ENCODE results near the gene GINS1.

Gene GINS1

DNA sequence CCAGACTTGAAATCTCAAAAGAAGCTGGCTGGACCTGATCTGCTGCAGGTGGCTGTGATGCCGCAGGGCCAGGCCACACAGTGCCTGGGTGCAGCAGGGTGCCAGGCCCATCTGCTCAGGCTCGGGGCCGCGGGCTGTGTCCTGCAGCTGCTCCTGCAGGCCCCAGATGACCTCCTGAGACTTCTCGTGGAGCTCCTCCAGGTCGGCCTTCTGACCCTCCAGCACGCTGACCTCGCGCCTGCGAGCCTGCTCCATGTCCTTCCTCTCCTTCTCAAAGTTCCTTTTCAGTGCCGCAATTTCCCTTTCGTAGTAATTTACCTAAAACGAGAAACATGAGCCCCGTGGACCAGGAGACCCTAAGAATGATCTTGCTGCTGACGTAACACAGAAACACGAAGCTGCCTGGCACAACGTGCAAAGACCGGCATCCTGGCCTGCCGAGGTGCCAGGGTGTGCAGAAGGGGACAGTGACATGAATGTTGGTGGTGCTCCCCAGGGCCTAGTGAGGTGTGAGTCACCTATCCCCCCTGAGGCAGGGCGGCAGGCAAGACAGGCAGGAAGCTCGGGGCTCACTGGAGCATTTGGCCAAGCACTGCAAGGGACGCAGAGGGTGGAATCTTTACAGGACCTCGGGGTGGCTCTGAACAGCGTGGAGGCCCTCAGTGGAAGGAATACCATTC, 71.6 kb downstream of the GINS1 start:
- DNase-seq: no peak

DNA sequence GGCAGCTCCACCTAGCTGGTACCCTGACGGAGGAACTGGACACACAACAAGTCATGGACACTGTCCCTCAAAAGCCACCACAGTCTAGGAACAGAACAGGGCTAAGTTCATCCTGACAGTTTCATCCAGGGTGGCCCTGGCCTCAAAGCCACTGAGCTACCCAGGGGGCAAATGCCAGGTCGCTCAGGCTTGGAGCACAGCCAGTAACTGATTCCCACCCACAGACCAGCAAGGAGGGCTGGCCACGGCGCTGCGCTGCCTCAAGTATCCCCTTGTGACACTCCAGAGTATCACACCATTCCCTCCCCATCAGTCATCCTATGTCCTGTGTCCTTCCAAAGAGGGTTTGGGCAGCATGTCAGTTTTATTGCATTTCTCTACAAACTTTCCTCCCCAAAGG, 72.2 kb downstream of the GINS1 start:
- DNase-seq: no peak

DNA sequence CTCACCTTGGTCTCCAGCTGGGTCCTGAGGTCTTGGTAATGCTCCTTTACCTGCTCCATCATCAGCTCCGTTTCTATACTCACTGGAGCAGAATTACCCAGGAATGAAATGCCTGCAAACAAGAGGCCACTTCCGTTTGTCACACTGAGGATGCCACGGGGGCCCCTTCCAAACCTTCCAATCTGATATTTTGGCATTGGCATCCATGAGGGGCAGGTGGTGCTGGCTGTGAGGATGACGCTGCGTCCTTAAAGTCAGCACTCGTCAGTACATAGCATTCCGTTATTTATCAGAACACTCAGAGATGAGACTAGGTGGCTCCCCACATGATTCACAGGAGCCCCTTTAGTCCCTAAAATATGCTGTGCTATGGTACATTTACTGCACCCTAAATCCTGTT, 72.7 kb downstream of the GINS1 start:
- DNase-seq: no peak

DNA sequence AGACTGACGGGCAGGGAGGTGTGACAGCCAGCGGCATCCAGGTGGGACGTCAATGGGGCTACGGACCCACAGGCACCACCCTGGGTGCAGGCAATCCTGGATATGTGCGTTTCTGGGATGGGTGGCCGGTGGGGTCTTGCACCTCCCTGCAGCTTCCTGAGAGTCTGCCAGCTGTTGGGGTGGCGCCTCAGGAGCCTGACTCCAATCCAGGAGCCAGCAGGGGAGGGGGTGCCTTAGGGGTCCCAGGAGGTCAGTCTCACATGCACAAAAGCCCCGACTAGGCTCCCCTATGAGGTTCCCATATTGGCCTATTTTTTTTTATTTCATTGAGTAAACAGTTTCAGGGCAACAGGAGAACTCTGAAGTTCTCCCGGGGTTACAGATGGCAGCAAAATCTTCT, 73.3 kb downstream of the GINS1 start:
- no peak for DNase-seq

DNA sequence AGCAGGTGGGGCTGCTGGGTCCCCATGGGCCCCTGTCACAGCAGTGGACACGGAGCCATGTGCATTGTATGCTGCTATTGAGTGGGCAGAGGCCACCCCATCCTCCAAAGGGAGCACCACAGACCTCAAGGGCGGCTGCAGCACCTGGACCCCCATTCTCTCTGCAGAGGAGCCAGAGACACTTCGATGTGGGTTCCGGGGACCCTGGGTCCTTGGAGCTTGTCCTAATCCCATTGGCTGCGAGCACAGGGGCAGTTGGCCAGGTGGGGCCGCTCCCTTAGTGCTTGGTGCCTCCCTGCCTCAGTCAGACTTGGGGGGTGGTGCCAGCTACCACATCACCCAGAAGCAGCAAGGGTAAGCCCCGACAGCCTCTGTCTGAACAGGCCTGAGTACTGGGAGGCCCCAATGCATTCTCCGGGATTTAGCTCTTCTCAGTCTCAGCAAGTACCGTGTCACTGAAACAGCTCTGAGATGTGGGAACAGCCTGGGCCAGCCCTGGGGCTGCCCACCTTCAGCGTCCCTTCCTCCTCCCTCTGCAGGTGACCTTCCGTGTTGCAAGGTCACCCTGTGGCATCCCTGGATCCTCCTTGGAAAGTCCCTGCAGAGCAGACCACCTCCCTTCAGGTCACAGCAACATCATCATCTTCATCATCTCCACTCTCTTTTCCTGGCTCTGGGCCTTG, 73.9 kb downstream of the GINS1 start:
- no peak for DNase-seq

DNA sequence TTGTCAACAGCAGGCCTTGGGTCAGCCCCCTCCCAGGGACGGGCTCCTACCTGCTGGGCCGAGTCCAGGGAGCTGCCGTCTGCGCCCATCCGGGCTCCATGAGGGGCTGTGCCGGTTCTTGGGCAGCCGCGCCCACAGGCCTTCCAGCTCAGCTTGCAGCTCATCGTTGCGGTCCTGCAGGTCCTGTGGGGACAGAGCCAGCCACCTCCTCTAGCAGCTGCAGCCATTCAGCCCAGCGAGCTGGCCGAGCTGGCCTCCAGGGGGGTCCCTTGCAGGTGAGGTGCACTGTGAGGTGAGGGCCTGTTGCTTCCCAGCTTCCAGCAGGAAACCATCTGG, 74.4 kb downstream of the GINS1 start:
- no peak for DNase-seq

DNA sequence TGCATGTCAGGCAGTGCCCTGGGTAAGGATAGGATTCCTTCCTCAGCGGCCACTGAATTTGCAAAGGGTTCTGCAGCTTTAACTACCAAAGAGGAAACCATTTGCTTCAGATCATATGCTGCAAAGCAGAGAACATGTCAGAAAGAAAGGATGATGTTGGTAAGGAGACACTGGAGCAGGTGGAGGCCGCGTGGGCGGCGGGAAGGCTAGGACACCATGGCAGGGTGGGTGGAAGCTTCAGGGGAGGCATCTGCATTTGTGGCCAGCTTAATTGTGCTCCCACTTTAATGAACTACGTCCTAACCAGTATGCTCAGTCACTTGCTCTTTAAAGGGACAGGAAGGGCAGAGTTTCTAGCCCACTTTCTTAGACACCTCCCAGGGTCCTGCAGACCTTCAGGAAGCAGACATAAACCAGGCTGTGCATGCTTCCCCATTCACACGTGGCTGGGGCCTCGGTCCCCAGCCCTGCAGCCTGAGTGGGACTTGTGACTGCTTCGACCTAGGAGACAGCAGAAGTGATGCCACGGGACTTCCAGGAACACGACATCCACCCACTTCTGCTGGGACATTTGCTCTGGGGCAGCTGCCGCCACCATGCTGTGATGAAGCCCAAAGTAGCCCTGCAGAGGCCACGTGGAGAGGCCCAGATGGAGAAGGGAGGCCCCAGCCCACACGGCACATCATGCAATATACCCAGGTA, 76.1 kb downstream of the GINS1 start:
- no peak for DNase-seq

DNA sequence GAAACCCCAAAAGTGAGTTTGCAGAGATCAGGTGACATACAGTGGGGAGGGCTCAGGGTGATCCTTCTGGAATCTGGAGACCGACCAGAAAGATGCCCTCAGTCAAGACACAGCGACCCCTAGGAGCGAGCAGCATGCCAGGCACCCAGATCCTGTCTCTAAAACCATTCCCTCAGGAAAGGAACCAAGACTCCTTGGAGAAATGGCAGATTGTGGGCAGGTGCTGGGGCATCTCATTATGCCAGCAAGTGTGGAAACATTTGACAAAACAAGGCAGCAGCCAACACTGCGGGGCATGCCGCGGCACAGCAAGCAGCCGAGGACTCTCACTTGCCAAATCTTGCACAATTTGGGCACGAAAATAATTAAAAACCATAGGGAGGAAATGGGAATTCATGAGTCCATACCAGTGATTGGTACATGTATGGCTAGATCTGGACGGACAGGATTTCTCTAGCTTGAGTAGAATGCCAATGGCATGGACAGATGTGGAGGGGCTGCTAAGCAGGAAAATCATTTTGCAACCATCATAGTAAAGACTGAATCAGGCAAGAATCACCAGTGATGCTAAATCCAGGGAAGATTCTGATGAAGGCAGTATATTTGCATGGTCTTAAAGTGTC, 76.9 kb downstream of the GINS1 start:
- DNase-seq: no peak

DNA sequence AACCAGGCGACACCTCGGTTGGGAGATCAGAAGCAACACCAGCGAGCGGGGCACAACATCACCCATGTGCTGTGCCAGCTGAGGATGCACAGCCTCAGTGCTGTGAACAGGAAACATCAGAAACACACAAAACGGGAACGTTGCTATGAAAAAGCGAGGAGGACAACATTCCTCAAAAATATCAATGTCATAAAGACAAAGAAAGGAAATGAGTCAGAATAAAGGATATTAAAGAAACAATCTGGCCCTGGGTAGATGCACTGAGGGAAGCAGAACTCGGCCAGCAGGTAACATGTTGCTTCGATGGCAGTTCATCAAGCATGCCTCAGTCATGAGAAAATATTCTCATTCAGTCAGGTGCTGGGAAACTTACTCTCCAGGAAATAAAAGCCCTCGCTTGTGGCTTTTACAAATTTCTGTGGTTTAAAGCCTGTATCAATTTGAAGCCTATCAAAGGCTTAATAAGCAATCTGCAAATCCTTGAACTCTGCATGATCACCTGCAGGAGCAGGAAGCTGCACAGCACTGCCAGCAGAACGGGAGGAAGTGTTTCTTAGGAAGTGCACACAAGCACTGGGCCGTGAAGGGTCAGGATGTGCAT, 77.5 kb downstream of the GINS1 start:
- no peak for DNase-seq

DNA sequence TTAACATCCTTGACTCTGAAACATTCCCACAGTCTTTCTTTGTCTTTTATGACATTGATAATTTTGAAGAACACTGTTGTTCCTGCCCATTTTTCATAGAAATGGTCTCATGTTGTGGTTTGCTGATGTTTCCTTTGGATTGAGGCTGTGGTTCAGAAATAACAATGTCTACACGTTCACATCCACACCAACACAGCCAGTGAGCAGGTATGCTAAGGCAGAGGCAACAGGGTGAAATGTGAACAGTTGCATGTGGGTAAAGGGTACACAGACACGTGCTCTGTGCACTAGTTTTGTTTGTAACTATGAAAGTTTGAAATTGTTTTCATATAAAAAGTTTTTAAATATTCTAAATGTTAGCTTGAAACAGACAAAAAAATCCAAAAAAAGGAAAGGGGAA, 78.4 kb downstream of the GINS1 start:
- DNase-seq: no peak

DNA sequence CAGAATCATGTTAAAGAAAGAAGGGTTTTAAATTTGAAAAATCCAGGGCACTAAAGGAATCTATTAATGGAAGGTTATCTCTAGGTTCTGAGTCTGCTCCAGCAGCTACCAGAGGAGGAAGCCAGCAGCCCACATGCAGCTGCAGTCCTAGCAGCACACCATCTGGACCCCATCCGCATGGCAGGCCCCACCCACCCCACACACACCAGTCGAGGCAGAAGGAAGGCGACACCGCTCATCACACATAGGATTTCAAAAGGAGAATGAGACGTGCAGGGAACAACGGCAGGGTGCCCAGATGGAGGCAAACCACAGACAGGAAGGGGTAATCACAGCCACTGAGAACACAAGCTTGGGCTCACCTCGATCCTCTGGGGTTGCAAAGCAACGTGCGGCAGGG, 78.9 kb downstream of the GINS1 start:
- DNase-seq: no peak

DNA sequence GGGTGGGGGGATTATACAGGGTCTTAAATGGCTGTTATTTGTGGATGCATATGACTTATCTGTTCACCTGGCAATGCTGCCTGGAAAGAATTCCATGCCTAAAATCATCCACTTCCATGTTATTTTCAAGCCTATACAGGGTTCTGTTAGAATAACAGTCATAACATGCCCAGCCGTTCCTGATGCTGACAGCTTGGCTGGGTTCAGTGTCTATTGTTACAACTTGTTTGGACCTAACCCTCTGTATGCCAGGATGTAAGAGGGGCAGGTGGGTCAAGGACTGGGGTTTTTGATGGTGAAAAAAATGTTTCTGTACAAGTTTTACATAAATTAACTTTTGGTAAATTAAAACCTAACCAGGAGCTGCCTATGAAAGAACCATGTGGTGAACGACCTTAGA, 79.8 kb downstream of the GINS1 start:
- no peak for DNase-seq

DNA sequence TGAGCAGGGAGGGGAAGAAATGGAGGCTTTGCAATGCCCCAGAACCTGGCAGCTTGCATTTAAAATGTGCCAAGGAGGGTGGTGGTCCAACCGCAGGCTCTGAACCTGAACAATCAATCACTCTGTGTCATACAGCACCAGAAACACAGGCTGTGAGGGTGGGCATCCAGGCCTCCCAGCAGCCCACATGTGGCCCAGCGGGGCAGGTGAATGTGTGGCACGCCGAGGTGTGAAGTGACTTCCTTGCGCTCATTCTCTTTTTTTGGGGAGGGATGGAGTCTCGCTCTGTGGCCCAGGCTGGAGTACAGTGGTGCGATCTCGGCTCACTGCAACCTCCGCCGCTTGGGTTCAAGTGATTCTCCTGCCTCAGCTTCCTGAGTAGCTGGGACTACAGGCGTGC, 80.5 kb downstream of the GINS1 start:
- no peak for DNase-seq

DNA sequence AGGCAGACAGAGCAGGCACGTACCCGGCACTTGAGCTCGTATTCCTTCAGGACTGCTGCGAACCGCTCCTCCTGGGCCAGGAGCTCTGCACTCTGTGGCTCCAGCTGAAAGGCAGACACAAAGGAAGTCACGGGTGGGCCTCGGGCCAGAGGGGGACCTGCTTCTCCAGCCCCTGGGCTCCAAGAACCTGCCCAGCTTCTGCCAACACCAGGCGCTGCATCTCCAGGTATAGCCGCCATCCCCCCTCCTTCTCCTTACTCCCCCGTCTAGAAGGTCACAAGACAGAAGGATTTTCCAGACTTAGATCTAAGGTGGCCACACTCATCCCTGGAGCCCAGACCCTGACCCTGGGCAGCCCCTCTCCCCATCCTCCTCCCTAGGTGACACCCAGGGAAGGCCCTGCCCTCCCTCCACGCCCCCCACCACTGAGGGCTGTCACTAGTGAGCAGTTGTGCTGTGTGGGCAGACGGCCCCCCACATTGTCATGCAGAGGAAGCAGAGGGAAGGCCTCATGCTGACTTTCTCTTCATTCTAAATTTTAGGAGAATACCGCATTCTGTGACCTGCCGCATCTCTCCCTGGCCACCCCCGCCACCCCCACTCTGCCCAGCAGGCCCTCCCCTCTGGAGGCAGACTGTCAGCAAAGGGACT, 81.9 kb downstream of the GINS1 start:
- no peak for DNase-seq

DNA sequence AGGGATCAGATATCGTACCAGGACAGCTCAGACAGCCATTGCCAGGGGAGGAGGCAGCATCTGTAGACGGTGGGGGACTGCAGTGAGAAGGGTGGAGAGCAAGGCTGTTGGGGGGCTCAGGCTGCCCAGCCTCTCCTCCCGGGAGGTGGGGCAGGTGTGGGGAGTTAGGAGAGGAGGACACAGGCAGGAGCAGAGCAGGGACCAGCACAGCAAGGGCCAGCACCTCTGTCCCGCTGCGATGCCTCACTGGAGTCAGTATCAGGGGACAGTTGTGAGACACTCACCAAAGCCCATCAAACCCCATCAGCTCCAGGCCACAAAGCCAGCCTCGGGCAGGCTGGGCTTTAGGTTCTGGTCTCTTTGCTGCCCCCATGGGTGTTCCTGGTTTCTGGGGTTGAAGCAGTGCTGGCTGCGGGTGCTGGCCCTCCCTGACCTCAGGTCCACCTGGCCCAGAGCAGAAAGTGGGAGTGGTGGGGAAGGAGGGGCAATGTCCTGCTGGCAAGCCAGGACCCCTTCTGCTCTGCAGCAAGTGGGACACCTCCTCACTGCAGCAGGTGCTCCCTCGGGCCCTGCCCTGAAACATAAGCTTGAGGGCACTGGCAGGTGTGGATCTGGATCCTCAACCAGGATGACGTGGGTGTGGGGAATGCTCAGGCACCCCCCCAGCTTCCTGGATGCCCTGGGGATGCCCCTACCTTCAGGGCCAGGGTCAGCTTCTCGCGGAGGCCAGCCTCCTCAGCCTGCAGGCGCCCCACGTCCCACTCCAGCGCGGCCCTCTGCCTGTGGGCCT, 83.4 kb downstream of the GINS1 start:
- no peak for DNase-seq

DNA sequence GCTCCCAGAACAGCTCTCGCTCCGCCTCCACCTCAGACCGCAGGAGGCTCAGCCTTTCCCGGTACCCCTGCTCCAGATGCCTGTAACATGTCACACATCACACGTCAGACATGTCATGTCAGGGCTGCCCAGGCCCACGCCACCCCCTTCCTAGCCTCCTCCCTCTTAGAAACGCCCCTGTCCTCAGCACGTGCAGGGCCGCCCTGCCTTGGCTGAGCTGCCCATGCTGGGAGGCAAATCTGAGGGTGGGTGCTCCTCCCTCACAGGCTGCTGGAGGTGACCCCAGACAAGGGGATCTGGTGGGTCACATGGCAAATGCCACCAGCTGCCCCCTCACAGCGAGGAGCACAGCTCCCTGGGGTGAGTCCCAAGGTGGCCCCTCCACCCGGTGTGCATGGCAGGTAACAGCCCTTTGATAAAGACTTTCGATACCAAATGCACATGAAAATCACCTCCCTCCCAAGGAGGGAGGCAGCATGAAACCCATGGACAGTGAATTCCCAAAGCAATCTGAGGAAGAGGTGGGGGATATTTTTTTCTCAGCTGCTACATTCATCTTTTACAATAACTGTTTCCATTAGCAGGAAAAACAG, 84.1 kb downstream of the GINS1 start:
- no peak for DNase-seq

DNA sequence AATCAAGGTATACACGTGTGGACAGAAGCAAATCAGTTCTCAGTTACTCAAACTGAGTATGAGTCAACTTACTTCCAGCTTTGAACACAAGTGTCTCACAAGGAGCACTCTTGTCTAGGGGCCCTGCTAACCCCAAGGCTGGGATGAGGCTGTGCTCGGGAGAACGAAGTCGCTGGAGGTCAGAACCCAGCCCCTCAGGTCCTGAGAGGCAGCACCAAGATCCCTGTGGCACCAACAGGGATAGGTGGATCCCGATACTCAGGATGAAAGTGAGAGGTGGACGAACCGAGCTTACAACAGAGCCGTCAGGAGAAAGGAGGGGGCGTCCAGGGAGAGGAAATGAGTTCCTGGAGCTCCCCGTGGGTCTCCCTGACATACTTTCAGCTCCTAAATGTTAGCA, 85.7 kb downstream of the GINS1 start:
- no peak for DNase-seq

DNA sequence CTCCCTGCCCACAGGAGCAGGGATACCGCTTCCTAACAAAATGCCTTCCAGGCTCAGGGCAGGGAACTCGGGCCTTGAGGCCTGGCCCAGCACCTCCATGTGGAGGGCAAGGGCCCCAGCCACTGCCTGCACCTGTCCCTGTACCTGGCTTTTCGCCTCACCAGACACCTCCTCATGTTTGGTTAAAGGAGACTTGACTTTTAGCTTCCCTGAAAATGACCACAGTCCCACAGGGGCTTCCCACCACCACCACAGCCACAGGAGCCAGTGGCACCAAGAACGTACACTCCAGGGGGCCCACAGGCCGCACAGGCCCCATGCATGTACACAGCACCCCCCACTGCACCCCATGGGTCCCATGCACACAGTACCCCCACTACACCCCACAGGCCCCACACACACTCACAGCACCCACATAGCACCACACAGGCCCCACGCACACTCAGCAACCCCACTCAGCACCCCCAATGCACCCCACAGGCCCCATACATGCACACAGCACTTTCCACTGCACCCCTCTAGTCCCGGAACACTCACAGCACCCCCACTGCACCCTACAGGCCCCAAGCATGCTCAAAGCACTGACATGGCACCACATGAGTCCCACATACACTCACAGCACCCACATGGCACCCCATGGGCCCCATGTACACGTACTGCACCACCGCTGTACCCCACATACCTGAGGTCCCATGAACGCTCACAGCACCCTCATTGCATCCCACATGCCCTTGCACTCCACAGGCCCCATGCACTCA, 86.5 kb downstream of the GINS1 start:
- DNase-seq: no peak

DNA sequence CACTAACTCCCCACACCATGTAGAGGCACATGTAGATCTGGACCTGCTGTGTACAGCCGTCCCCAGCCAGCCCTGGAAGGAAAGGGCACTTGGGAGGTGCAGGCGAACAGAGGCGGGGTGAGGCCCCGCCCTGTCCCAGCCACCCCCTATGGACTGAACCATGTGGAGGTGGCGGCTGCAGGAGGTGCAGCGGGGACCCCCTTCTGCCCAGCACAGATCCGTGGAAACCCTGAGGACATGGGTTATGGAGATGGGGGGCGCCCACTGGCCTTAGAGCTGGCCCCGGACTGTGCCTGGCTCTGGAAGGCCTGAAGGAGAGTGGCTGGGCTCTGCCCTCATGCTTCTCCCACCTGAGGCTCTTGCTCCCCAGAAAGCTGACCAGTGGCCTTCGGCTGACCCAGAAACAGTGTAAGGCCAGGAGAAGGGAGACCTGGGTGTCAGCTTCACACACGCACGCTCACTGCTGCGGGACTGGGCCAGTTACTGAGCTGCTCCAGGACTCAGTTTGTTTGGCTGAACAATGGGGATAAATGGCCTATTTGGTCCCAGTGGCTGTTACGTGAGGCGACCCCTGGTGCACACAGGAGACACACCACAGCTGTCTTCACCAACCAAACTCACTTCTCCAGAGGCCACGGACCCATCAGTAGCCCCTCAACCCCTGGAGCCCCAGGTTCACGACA, 87.2 kb downstream of the GINS1 start:
- DNase-seq: no peak

DNA sequence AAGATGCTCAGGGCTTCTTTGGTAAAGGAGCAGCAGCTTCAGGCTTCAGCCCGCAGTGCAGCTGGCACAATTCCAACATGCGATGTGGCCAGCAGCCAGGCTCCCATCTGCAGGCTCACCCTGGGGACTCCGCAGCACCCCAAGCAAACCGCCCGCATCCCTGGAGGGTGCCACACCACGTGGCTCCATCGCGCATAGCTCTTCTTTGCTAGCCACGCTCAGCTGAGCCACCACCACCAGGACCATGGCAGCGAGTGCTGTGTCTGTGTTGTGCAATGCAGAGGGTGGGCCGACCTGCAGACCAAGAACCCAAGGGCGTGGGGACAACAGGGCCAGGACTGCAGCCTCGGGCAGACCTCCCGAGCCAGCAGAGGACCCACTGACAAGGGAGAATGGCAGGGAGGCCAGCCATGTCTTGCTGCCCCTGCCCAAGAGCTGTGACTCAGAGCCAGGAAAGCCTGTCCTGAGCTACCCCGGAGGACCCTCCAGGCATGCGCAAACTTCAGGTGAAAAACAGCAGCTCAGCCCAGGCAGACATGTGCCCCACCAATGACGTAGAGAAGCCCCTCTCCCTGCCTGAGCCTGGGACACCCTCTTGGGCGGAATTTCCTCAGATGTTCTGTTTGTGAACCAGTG, 87.8 kb downstream of the GINS1 start:
- DNase-seq: no peak

Measured in hematopoietic multipotent progenitor cell treated with erythropoietin and hydrocortisone succinate and interleukin-3 and kit ligand, for 6 days (in vitro differentiated cells).